HEK293 (cell line): ENCODE measurements around the gene TMC6.
A peak's percentile ranks its signal among the peaks of the same experiment; 100 is the strongest.

ENCODE experiments used
- CTCF ChIA-PET: fragments of 350-600 bp; formaldehyde crosslinking; extraction: SDS; loops from one replicate; lab custom pipeline; 2021; ENCODE audit warnings: antibody characterized with exemption; lab: Yijun Ruan, JAX
- POLR2A ChIA-PET: fragments of 300-600 bp; formaldehyde crosslinking; extraction: SDS; loops from one replicate; lab custom pipeline; 2020; ENCODE audit warnings: antibody characterized with exemption, inconsistent platforms; lab: Yijun Ruan, JAX
- H3K27ac ChIP-seq: fragments of 200-500 bp; sonication (Bioruptor generic); 2 replicates; pipeline ENCODE4 v1.5.1; 2014; ENCODE audit warnings: low read depth, low read length, control low read depth, inconsistent platforms; ENCODE audit errors: extremely low read depth
- H3K36me3 ChIP-seq, 2 experiments: fragments of 200-500 bp in 1 of 2; sonication (Bioruptor generic) in 1 of 2; 1 replicate in 1 of 2; 2 replicates in 1 of 2; pipeline ENCODE4 v1.5.1; 2014 to 2017; ENCODE audit warnings: inconsistent platforms in 2 of 2, low read length in 2 of 2; ENCODE audit not compliant: control insufficient read depth in 2 of 2, insufficient read depth in 1 of 2
- H3K4me1 ChIP-seq: fragments of 200-500 bp; sonication (Bioruptor generic); 2 replicates; pipeline ENCODE4 v1.5.1; 2014; ENCODE audit warnings: mild to moderate bottlenecking, low read length, inconsistent platforms; ENCODE audit not compliant: control insufficient read depth, insufficient read depth
- H3K4me3 ChIP-seq: 2 replicates; pipeline ENCODE4 v1.5.1; 2011; ENCODE audit warnings: low read depth, mild to moderate bottlenecking, control low read depth, low read length, moderate library complexity
- H3K9me3 ChIP-seq: fragments of 200-500 bp; sonication (Bioruptor generic); 2 replicates; pipeline ENCODE4 v1.5.1; 2014; ENCODE audit warnings: low read depth, low read length, inconsistent platforms; ENCODE audit not compliant: control insufficient read depth, insufficient read depth
- OVOL3 ChIP-seq: fragments of 450-650 bp; formaldehyde crosslinking; IDR thresholded peaks from 2 replicates; pipeline ENCODE4 v1.5.1; 2016; ENCODE audit warnings: missing biosample characterization, missing genetic modification characterization
- SCRT1 ChIP-seq: fragments of 450-650 bp; formaldehyde crosslinking; IDR thresholded peaks from 2 replicates; pipeline ENCODE4 v1.5.1; 2016; ENCODE audit warnings: missing biosample characterization, missing genetic modification characterization, borderline replicate concordance
- SCRT2 ChIP-seq: fragments of 450-650 bp; formaldehyde crosslinking; IDR thresholded peaks from 2 replicates; pipeline ENCODE4 v1.5.1; 2016; ENCODE audit warnings: missing biosample characterization, missing genetic modification characterization
- WT1 ChIP-seq: fragments of 450-650 bp; formaldehyde crosslinking; IDR thresholded peaks from 2 replicates; pipeline ENCODE4 v1.5.1; 2016; ENCODE audit warnings: missing biosample characterization, missing genetic modification characterization
- ZFP41 ChIP-seq: fragments of 450-650 bp; formaldehyde crosslinking; IDR thresholded peaks from 2 replicates; pipeline ENCODE4 v1.5.1; 2016; ENCODE audit warnings: missing biosample characterization, missing genetic modification characterization, borderline replicate concordance
- ZNF10 ChIP-seq: fragments of 450-650 bp; formaldehyde crosslinking; IDR thresholded peaks from 2 replicates; pipeline ENCODE4 v1.5.1; 2017; ENCODE audit warnings: missing biosample characterization, missing genetic modification characterization
- ZNF121 ChIP-seq: fragments of 450-650 bp; formaldehyde crosslinking; IDR thresholded peaks from 2 replicates; pipeline ENCODE4 v1.5.1; 2016; ENCODE audit warnings: missing biosample characterization, missing genetic modification characterization
- ZNF23 ChIP-seq: fragments of 450-650 bp; formaldehyde crosslinking; IDR thresholded peaks from 2 replicates; pipeline ENCODE4 v1.5.1; 2016; ENCODE audit warnings: missing biosample characterization, missing genetic modification characterization, borderline replicate concordance
- ZNF248 ChIP-seq: fragments of 450-650 bp; formaldehyde crosslinking; IDR thresholded peaks from 2 replicates; pipeline ENCODE4 v1.5.1; 2017; ENCODE audit warnings: missing biosample characterization, missing genetic modification characterization
- ZNF274 ChIP-seq, 2 experiments: fragments of 200-500 bp in 1 of 2; fragments of 450-650 bp in 1 of 2; sonication (Bioruptor generic) in 1 of 2; formaldehyde crosslinking in 1 of 2; IDR thresholded peaks; 2 replicates each; pipeline versions ENCODE4 v1.5.1 to v1.6.1; 2014 to 2016; ENCODE audit warnings: borderline replicate concordance in 1 of 2, inconsistent platforms in 1 of 2, low read length in 1 of 2, missing biosample characterization in 1 of 2, missing genetic modification characterization in 1 of 2
- ZNF610 ChIP-seq: fragments of 450-650 bp; formaldehyde crosslinking; IDR thresholded peaks from 2 replicates; pipeline ENCODE4 v1.5.1; 2016; ENCODE audit warnings: missing biosample characterization, missing genetic modification characterization, borderline replicate concordance
- ZNF621 ChIP-seq: fragments of 450-650 bp; formaldehyde crosslinking; IDR thresholded peaks from 2 replicates; pipeline ENCODE4 v1.5.1; 2017; ENCODE audit warnings: missing biosample characterization, missing genetic modification characterization
- ZNF654 ChIP-seq: fragments of 450-650 bp; formaldehyde crosslinking; IDR thresholded peaks from 2 replicates; pipeline ENCODE4 v1.5.1; 2016; ENCODE audit warnings: low read depth, missing biosample characterization, missing genetic modification characterization
- ZNF664 ChIP-seq: fragments of 450-650 bp; formaldehyde crosslinking; IDR thresholded peaks from 2 replicates; pipeline ENCODE4 v1.5.1; 2016; ENCODE audit warnings: missing biosample characterization, missing genetic modification characterization
- ZNF768 ChIP-seq: fragments of 450-650 bp; formaldehyde crosslinking; IDR thresholded peaks from 2 replicates; pipeline ENCODE4 v1.5.1; 2018; ENCODE audit warnings: missing biosample characterization, mild to moderate bottlenecking, missing genetic modification characterization
- ZNF777 ChIP-seq: fragments of 450-650 bp; formaldehyde crosslinking; IDR thresholded peaks from 2 replicates; pipeline ENCODE4 v1.5.1; 2017; ENCODE audit warnings: missing biosample characterization, missing genetic modification characterization, borderline replicate concordance
- TF ChIP-seq, protein P1 (sequence below): fragments of 450-650 bp; formaldehyde crosslinking; IDR thresholded peaks from 2 replicates; pipeline ENCODE4 v1.5.1; 2017; ENCODE audit warnings: missing biosample characterization, missing genetic modification characterization
- TF ChIP-seq, protein P2 (sequence below): fragments of 450-650 bp; formaldehyde crosslinking; IDR thresholded peaks from 2 replicates; pipeline ENCODE4 v1.5.1; 2016; ENCODE audit warnings: missing biosample characterization, missing genetic modification characterization
- TF ChIP-seq, protein P3 (sequence below): fragments of 450-650 bp; formaldehyde crosslinking; IDR thresholded peaks from 2 replicates; pipeline ENCODE4 v1.5.1; 2017; ENCODE audit warnings: missing biosample characterization, missing genetic modification characterization
- TF ChIP-seq, protein P4 (sequence below): fragments of 450-650 bp; formaldehyde crosslinking; IDR thresholded peaks from 2 replicates; pipeline ENCODE4 v1.5.1; 2017; ENCODE audit warnings: missing biosample characterization, missing genetic modification characterization
- TF ChIP-seq, protein P5 (sequence below): fragments of 450-650 bp; formaldehyde crosslinking; IDR thresholded peaks from 2 replicates; pipeline ENCODE4 v1.5.1; 2016; ENCODE audit warnings: missing biosample characterization, missing genetic modification characterization, low read depth
- TF ChIP-seq, protein P6 (sequence below): sonication (generic); formaldehyde crosslinking; IDR thresholded peaks from 2 replicates; pipeline ENCODE4 v1.8.1; 2022; ENCODE audit warnings: mild to moderate bottlenecking, moderate library complexity, missing genetic modification reagents
- TF ChIP-seq, protein P7 (sequence below): fragments of 450-650 bp; formaldehyde crosslinking; IDR thresholded peaks from 2 replicates; pipeline ENCODE4 v1.5.0; 2017; ENCODE audit warnings: missing biosample characterization, missing genetic modification characterization, borderline replicate concordance

TMC6 gene

DNA sequence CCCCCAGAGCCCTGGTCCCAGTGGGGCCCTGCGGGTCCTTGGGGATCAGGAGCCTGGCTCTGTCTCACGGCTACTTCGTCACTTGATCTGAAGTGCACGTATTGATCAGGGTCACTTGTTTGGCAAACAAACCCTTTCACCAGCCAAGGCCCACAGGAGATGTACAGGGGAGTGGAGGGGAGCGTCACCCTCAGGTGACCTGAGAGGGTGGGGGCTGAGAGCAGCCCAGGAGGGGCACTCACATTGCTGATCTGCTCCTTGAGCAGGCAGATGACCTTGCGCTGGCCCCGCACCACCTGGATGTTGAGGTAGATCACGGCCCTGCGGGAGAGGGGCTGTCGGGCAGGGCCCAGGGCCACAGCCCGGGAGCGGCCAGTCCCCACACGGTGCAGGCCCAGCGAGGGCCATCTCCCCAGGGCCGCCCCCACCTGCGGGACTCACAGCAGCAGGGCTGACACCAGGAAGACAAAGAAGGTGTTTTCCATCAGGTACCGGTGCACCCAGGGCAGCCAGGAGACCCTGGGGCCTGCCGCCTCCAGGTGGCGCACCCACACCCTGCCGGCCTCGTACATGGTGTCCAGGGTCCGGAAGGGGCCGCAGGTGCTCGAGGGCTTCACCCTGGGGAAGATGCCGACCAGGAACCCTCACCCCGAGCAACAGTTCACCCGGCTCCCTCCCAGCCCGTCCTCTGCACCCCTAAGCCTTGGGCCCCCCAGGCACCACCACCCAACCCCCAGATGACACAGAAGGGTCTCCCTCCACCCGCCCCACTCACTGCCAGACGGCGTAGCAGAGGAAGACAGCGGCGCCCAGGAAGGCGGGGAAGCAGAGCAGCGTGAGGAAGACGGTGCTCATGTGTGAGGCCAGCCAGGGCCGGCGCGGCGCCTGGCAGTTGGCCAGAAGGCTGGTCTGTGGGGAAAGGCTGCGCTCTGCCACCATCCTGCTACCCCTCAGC is 11.3 kb downstream of the TMC6 start (continued):
- TF ChIP-seq ZNF664 (no peak), WT1 (no peak), ZNF274 (IDR thresholded peaks at IDR 0.05; ENCODE audit: low read length) (no peak), ZNF274 (tag by site-specific recombination; IDR thresholded peaks at IDR 0.05; ENCODE audit: borderline replicate concordance) (no peak), SCRT2 (peak; percentile 44), ZNF248 (tag by site-specific recombination) (no peak), OVOL3 (tag by site-specific recombination) (no peak), ZNF654 (tag by site-specific recombination) (peak; percentile 12; the same call in 1 of the 2 replicates), ZNF10 (tag by site-specific recombination) (peak; percentile 53; the same call in 1 of the 2 replicates), ZFP41 (tag by site-specific recombination) (no peak)
- TF ChIP-seq, protein P1, sequence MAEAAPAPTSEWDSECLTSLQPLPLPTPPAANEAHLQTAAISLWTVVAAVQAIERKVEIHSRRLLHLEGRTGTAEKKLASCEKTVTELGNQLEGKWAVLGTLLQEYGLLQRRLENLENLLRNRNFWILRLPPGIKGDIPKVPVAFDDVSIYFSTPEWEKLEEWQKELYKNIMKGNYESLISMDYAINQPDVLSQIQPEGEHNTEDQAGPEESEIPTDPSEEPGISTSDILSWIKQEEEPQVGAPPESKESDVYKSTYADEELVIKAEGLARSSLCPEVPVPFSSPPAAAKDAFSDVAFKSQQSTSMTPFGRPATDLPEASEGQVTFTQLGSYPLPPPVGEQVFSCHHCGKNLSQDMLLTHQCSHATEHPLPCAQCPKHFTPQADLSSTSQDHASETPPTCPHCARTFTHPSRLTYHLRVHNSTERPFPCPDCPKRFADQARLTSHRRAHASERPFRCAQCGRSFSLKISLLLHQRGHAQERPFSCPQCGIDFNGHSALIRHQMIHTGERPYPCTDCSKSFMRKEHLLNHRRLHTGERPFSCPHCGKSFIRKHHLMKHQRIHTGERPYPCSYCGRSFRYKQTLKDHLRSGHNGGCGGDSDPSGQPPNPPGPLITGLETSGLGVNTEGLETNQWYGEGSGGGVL (tag by site-specific recombination): peak; percentile 8; the same call in 1 of the 2 replicates
- TF ChIP-seq, protein P2, sequence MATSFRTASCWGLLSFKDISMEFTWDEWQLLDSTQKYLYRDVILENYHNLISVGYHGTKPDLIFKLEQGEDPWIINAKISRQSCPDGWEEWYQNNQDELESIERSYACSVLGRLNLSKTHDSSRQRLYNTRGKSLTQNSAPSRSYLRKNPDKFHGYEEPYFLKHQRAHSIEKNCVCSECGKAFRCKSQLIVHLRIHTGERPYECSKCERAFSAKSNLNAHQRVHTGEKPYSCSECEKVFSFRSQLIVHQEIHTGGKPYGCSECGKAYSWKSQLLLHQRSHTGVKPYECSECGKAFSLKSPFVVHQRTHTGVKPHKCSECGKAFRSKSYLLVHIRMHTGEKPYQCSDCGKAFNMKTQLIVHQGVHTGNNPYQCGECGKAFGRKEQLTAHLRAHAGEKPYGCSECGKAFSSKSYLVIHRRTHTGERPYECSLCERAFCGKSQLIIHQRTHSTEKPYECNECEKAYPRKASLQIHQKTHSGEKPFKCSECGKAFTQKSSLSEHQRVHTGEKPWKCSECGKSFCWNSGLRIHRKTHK: no peak
- TF ChIP-seq, protein P3, sequence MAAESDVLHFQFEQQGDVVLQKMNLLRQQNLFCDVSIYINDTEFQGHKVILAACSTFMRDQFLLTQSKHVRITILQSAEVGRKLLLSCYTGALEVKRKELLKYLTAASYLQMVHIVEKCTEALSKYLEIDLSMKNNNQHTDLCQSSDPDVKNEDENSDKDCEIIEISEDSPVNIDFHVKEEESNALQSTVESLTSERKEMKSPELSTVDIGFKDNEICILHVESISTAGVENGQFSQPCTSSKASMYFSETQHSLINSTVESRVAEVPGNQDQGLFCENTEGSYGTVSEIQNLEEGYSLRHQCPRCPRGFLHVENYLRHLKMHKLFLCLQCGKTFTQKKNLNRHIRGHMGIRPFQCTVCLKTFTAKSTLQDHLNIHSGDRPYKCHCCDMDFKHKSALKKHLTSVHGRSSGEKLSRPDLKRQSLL (tag by site-specific recombination): no peak
- TF ChIP-seq, protein P4, sequence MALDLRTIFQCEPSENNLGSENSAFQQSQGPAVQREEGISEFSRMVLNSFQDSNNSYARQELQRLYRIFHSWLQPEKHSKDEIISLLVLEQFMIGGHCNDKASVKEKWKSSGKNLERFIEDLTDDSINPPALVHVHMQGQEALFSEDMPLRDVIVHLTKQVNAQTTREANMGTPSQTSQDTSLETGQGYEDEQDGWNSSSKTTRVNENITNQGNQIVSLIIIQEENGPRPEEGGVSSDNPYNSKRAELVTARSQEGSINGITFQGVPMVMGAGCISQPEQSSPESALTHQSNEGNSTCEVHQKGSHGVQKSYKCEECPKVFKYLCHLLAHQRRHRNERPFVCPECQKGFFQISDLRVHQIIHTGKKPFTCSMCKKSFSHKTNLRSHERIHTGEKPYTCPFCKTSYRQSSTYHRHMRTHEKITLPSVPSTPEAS: no peak

DNA sequence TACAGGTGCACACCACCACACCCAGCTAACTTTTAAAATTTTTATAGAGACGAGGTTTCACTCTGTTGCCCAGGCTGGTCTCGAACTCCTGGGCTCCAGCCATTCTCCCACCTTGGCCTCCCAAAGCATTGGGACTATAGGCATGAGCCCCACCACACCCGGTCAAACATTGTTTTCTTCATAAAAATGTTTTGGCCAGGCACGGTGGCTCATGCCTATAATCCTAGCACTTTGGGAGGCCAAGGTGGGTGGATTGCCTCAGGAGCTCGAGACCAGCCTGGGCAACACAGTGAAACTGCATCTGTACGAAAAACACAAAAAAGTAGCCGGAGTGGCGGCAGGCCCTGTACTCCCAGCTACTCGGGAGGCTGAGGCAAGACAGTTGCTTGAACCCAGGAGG is 12.1 kb downstream of the TMC6 start:
- H3K27ac ChIP-seq: no peak overlapping the region
- H3K4me1 ChIP-seq: no peaks in the 10 kb centered on the region
- POLR2A ChIA-PET: interaction anchor here (0.7 to 2.3 kb wide), 3 partner anchors 24 to 70 kb away, joined by 3 to 6 read pairs (median 3); partner anchors contain the start of genes AFMID and TK1
- H3K9me3 ChIP-seq: no peaks in the 10 kb centered on the region
- H3K4me3 ChIP-seq: no peak overlapping the region
- no peaks in the 10 kb centered on the region; a peak in 1 of 3 replicates for H3K36me3 ChIP-seq
- CTCF ChIA-PET: interaction anchor here (0.5 to 5.3 kb wide), 11 partner anchors 9 to 383 kb away, joined by 3 to 53 read pairs (median 4); no protein-coding TSS in a partner anchor
- TF ChIP-seq ZNF777 (tag by site-specific recombination) (no peak), ZNF768 (tag by site-specific recombination) (no peak), ZNF121 (tag by site-specific recombination) (no peak), ZNF23 (no peak), ZNF610 (tag by site-specific recombination) (no peak), SCRT1 (tag by site-specific recombination) (no peak), ZNF621 (tag by site-specific recombination) (no peak)
- TF ChIP-seq, protein P5, sequence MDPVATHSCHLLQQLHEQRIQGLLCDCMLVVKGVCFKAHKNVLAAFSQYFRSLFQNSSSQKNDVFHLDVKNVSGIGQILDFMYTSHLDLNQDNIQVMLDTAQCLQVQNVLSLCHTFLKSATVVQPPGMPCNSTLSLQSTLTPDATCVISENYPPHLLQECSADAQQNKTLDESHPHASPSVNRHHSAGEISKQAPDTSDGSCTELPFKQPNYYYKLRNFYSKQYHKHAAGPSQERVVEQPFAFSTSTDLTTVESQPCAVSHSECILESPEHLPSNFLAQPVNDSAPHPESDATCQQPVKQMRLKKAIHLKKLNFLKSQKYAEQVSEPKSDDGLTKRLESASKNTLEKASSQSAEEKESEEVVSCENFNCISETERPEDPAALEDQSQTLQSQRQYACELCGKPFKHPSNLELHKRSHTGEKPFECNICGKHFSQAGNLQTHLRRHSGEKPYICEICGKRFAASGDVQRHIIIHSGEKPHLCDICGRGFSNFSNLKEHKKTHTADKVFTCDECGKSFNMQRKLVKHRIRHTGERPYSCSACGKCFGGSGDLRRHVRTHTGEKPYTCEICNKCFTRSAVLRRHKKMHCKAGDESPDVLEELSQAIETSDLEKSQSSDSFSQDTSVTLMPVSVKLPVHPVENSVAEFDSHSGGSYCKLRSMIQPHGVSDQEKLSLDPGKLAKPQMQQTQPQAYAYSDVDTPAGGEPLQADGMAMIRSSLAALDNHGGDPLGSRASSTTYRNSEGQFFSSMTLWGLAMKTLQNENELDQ (tag by site-specific recombination): no peak
- TF ChIP-seq, protein P6, sequence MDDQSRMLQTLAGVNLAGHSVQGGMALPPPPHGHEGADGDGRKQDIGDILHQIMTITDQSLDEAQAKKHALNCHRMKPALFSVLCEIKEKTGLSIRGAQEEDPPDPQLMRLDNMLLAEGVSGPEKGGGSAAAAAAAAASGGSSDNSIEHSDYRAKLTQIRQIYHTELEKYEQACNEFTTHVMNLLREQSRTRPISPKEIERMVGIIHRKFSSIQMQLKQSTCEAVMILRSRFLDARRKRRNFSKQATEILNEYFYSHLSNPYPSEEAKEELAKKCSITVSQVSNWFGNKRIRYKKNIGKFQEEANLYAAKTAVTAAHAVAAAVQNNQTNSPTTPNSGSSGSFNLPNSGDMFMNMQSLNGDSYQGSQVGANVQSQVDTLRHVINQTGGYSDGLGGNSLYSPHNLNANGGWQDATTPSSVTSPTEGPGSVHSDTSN (CRISPR knock-in tag): no peak
- TF ChIP-seq, protein P7, sequence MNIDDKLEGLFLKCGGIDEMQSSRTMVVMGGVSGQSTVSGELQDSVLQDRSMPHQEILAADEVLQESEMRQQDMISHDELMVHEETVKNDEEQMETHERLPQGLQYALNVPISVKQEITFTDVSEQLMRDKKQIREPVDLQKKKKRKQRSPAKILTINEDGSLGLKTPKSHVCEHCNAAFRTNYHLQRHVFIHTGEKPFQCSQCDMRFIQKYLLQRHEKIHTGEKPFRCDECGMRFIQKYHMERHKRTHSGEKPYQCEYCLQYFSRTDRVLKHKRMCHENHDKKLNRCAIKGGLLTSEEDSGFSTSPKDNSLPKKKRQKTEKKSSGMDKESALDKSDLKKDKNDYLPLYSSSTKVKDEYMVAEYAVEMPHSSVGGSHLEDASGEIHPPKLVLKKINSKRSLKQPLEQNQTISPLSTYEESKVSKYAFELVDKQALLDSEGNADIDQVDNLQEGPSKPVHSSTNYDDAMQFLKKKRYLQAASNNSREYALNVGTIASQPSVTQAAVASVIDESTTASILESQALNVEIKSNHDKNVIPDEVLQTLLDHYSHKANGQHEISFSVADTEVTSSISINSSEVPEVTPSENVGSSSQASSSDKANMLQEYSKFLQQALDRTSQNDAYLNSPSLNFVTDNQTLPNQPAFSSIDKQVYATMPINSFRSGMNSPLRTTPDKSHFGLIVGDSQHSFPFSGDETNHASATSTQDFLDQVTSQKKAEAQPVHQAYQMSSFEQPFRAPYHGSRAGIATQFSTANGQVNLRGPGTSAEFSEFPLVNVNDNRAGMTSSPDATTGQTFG (tag by site-specific recombination): no peak
